HFFc6 (cell line): ENCODE data around the gene GTF2H4. TPM values are rescaled to one million over a fixed set of nuclear protein-coding genes. Genes with fewer than 3 reads are reported as not detected.
"Not testable (repeated sequence)": the region's sequence is repeated elsewhere in the genome, so short reads cannot be mapped to it uniquely, and the experiment has no call there.

ENCODE experiments used
- DNase-seq: peaks from one replicate; pipeline ENCODE4 v3.0.0-alpha.2; 2018
- H3K27ac Mint-ChIP-seq: 2 replicates; pipeline ENCODE4 v1.8.0; 2020; ENCODE audit warnings: mild to moderate bottlenecking, mixed read lengths
- H3K27me3 Mint-ChIP-seq: 2 replicates; pipeline ENCODE4 v1.8.0; 2021; ENCODE audit warnings: mild to moderate bottlenecking, moderate library complexity, mixed read lengths; ENCODE audit not compliant: insufficient read depth
- H3K36me3 Mint-ChIP-seq: 2 replicates; pipeline ENCODE4 v1.8.0; 2021; ENCODE audit warnings: low read depth, mixed read lengths
- H3K4me1 Mint-ChIP-seq: 2 replicates; pipeline ENCODE4 v1.8.0; 2020; ENCODE audit warnings: low read depth, mixed read lengths
- H3K4me3 Mint-ChIP-seq: 2 replicates; pipeline ENCODE4 v1.8.0; 2020; ENCODE audit warnings: mild to moderate bottlenecking, moderate library complexity, mixed read lengths
- H3K9me3 Mint-ChIP-seq: 2 replicates; pipeline ENCODE4 v1.8.0; 2020; ENCODE audit warnings: mild to moderate bottlenecking, mixed read lengths
- total RNA-seq, 6 experiments: library from RNA; stranded (reverse); fragmentation: NEBNext Ultra II Directional; extraction: Animal tissue kit (Norgen Biotek cat#: 25700); gene quantifications; 2 replicates in 1 of 6; 3 replicates in 5 of 6; pipeline ENCODE4 v1.2.3, GENCODE V29; 2021
- TF ChIP-seq, protein P1 (sequence below): fragments of 200-600 bp; sonication (generic); IDR thresholded peaks from 2 replicates; pipeline ENCODE4 v1.5.0; 2021; ENCODE audit warnings: antibody characterized with exemption, mild to moderate bottlenecking

Gene GTF2H4
- total RNA-seq, 6 experiments from 2014 or later = 23.9 to 27.1 (median 26.5) TPM

DNA sequence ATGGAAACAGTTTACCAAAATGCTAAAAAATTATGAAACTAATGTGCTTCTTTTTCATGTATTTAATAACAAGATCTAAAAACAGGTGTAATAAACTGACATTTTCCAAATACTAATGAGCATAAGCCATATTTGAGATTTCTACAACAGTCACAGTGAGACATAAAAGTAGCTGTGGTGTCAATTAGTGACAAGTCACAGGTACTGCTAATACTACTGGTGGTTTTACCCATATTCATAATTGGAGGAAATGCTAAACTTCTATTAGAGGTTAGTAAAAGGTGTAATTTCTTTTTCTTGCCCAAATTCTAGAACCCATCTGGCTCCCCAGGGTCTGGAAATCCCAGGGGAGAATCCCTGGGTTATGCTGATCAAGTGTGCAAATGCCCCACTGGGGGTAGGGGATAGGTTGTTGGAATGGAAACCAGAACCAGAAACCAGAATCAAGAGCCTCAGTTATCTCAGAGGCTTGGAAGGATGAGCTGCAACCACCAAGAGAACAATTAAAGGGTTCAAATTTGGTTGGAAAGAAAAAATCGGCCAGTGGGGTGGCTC lies 7.1 kb upstream of the GTF2H4 start:
- Mint-ChIP-seq H3K36me3 (0 out of 2 replicates have a peak, but pooled peaks cover 5% of the 10 kb centered on the region), H3K4me1 (peaks cover 5% of the 10 kb centered on the region; the same call in 1 of the 2 replicates), H3K27ac (no peak overlapping the region), H3K9me3 (no peaks in the 10 kb centered on the region), H3K4me3 (no peak overlapping the region), H3K27me3 (no peaks in the 10 kb centered on the region; the same call in 1 of the 2 replicates)
- no peak for DNase-seq
- TF ChIP-seq, protein P1, sequence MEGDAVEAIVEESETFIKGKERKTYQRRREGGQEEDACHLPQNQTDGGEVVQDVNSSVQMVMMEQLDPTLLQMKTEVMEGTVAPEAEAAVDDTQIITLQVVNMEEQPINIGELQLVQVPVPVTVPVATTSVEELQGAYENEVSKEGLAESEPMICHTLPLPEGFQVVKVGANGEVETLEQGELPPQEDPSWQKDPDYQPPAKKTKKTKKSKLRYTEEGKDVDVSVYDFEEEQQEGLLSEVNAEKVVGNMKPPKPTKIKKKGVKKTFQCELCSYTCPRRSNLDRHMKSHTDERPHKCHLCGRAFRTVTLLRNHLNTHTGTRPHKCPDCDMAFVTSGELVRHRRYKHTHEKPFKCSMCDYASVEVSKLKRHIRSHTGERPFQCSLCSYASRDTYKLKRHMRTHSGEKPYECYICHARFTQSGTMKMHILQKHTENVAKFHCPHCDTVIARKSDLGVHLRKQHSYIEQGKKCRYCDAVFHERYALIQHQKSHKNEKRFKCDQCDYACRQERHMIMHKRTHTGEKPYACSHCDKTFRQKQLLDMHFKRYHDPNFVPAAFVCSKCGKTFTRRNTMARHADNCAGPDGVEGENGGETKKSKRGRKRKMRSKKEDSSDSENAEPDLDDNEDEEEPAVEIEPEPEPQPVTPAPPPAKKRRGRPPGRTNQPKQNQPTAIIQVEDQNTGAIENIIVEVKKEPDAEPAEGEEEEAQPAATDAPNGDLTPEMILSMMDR = no peak

- TF ChIP-seq, protein P1 = no peak
- peaks cover 5% of the 10 kb centered on the region; the same call in 1 of the 2 replicates for H3K4me1 Mint-ChIP-seq
- no peaks in the 10 kb centered on the region for H3K9me3 Mint-ChIP-seq
- no peak overlapping the region for H3K27ac Mint-ChIP-seq
- no peaks in the 10 kb centered on the region; the same call in 1 of the 2 replicates for H3K27me3 Mint-ChIP-seq
- H3K4me3 Mint-ChIP-seq = no peak overlapping the region
- H3K36me3 Mint-ChIP-seq = 0 out of 2 replicates have a peak, but pooled peaks cover 5% of the 10 kb centered on the region
- DNase-seq = no peak
These were observed 6.6 kb upstream of the GTF2H4 start for GRCh38 chr6:30901436-30901835.

DNA sequence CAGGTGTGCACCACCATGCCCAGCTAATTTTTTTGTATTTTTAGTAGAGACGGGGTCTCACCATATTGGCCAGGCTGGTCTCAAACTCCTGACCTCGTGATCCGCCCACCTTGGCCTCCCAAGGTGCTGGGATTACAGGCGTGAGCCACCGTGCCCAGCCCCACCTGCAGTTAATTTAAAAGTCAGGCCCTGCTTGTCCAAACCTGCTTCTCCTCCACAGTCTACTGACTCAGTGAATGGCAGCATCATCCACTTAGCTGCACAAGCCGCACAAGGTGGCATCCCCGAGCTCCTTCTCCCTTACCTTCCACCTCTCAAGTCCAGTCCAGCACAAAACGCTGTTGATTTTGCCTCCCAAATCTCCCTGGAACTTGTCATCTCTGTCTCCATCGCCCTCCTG lies 5.8 kb upstream of the GTF2H4 start:
- not testable (repeated sequence) for DNase-seq, H3K9me3 Mint-ChIP-seq, H3K27ac Mint-ChIP-seq, H3K4me3 Mint-ChIP-seq, H3K36me3 Mint-ChIP-seq, H3K4me1 Mint-ChIP-seq, H3K27me3 Mint-ChIP-seq

DNA sequence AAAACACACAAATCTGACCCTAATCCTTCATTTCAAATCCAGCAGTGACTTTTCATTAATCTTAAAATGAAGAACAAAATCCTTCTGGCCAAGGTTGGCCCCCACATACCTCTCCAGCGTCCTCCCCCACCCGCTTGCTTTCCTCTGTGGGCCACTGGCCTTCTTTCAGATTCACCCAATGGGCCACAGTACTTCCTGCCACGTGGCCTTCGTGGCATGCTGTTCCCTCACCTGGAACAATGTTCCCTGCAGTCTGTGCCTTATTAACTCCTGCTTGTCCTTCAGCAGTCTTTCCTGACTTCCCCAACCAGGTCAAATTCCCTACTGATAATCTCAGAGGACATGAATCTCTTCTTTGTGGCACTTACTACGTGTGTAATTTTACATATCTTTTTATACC lies 5.3 kb upstream of the GTF2H4 start:
- Mint-ChIP-seq H3K4me3 (no peak overlapping the region), H3K27me3 (no peaks in the 10 kb centered on the region; the same call in 1 of the 2 replicates), H3K4me1 (peaks cover 5% of the 10 kb centered on the region; the same call in 1 of the 2 replicates), H3K27ac (no peak overlapping the region), H3K36me3 (0 out of 2 replicates have a peak, but pooled peaks cover 5% of the 10 kb centered on the region), H3K9me3 (no peaks in the 10 kb centered on the region)
- TF ChIP-seq, protein P1 = no peak
- DNase-seq = no peak

DNA sequence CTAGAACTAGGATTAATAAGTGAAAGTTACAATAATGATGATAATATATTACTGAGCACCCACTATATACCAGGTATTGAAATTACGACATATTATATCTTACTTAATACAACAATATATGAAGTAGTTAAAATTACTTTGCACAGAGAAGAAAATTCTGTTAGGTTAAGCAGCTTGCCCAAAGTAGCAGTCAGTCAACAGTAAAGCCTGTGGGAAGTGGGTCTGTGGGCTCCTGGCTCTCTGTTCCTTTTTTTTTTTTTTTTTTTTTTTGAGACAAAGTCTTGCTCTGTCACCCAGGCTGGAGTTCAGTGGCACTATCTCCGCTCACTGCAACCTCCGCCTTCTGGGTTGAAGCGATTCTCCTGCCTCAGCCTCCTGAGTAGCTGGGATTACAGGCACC lies 4.8 kb upstream of the GTF2H4 start:
- Mint-ChIP-seq H3K9me3 (no peaks in the 10 kb centered on the region), H3K27me3 (no peaks in the 10 kb centered on the region; the same call in 1 of the 2 replicates), H3K4me3 (no peak overlapping the region), H3K4me1 (peaks cover 5% of the 10 kb centered on the region; the same call in 1 of the 2 replicates), H3K27ac (no peak overlapping the region), H3K36me3 (peaks cover 5% of the 10 kb centered on the region; the same call in 1 of the 2 replicates)
- TF ChIP-seq, protein P1 = no peak
- DNase-seq = no peak

GRCh38 chr6:30907290-30907757 lies 683 bp upstream of the GTF2H4 start:
- not testable (repeated sequence) for H3K27me3 Mint-ChIP-seq, H3K9me3 Mint-ChIP-seq, H3K36me3 Mint-ChIP-seq, DNase-seq
- Mint-ChIP-seq H3K27ac (peak overlapping the region; percentile 73), H3K4me3 (peak overlapping the region; percentile 97), H3K4me1 (peaks cover 16% of the 10 kb centered on the region)
